DMS 273 treated with DMSO at 0.1 percent for 48 hours (cell line): Measurements from ENCODE around the gene ANKRD27.
"Not testable (repeated sequence)": the region's sequence is repeated elsewhere in the genome, so short reads cannot be mapped to it uniquely, and the experiment has no call there.

Source experiments
- DNase-seq: peaks from one replicate; lab custom pipeline; 2025; lab: John Stamatoyannopoulos, UW

The ANKRD27 gene

DNA sequence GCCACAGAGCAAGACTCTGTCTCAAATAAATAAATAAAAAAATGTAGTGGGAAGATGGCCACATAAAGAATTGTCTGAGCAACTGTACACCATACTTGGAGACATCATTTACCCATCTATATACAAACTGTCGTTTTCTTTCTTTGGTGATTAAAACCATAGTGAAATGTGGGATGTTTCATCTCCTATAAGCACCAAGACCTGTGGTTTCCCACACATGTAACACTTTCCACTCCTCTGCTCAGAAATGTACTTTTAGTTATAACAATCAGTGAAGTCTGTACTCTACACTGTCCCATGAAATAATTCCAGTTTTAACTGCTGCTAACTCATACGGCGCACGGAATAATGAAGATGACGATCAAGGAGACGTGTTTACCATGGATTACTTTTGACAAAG lies 75.7 kb downstream of the ANKRD27 start:
- DNase-seq = no peak

DNA sequence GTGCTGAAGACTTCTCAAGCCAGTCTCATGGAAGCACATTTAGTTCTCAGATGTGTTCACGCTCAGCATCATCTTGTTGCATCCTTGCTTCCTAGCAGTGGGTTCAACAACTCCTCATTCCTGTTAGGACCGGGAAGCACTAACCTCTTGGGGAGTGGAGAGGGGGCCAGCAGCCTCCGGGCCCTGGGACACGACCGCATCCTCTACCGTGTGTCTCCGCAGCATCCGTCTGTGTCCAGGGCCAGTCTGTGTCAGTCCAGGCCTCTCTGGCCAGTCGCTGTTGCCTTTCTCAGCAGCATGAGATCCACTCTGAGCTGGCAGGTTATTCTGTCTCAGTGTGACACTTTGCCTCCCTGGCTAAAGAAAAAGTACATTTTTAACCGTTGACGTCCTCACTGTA lies 77.0 kb downstream of the ANKRD27 start:
- no peak for DNase-seq

GRCh38 chr19:32595491-32595890 lies 79.5 kb downstream of the ANKRD27 start:
- DNase-seq = no peak

- no peak for DNase-seq
Measured at GRCh38 chr19:32594021-32594420, 81.0 kb downstream of the ANKRD27 start.

GRCh38 chr19:32587747-32588504 lies 87.1 kb downstream of the ANKRD27 start:
- not testable (repeated sequence) for DNase-seq

GRCh38 chr19:32581705-32582179 lies 93.2 kb downstream of the ANKRD27 start:
- DNase-seq = no peak

GRCh38 chr19:32580901-32581704 lies 93.9 kb downstream of the ANKRD27 start, which contains the start of gene PDCD5:
Gene PDCD5, plus strand, starts transcription at chr19:32581190. Its CDS starts 72 bp downstream, at chr19:32581262.
- peak; percentile 72 for DNase-seq

- DNase-seq = no peak
Measured at GRCh38 chr19:32580353-32580900, 94.6 kb downstream of the ANKRD27 start.

GRCh38 chr19:32576790-32577189 lies 98.2 kb downstream of the ANKRD27 start:
- DNase-seq = no peak

DNA sequence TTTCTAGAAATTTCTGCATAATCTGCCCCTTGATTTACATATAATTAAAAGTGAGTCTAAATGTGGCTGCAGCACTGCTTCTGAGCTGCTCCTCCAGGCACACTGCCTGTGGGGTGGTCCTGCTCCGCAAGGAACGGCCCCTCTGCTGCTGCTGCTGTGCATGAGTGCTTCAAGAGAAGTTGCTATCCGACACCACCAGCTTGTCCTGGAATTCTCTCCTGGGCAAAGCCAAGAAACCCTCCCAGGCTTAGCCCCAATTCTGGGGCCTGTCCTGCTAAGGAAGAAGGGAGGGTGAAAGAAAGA lies 101.5 kb downstream of the ANKRD27 start:
- DNase-seq = no peak

DNA sequence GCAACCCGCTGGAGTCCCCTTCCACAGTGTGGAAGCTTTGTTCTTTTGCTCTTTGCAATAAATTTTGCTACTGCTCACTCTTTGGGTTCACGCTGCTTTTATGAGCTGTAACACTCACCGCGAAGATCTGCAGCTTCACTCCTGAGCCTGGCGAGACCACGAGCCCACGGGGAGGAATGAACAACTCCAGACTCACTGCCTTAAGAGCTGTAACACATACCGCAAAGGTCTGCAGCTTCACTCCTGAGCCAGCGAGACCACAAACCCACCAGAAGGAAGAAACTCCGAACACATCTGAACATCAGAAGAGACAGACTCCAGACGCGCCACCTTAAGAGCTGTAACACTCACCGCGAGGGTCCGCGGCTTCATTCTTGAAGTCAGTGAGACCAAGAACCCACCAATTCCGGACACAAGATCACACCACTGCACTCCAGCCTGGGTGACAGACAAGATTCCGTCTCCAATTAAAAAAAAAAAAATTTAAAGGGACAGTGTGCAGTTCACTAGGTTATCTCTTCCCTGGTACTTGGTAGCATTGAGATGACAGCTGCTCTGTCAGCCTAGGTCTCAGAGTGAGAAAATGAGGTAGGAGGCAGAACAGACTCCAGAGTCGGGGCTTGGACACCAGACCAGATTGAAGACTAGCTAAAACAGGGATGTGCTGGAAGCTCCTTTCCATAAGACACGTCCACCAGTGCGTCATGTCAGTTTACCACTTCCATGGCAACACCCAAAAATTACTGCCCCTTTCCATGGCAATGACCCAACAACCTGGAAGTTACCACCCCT lies 102.1 kb downstream of the ANKRD27 start:
- not testable (repeated sequence) for DNase-seq

DNA sequence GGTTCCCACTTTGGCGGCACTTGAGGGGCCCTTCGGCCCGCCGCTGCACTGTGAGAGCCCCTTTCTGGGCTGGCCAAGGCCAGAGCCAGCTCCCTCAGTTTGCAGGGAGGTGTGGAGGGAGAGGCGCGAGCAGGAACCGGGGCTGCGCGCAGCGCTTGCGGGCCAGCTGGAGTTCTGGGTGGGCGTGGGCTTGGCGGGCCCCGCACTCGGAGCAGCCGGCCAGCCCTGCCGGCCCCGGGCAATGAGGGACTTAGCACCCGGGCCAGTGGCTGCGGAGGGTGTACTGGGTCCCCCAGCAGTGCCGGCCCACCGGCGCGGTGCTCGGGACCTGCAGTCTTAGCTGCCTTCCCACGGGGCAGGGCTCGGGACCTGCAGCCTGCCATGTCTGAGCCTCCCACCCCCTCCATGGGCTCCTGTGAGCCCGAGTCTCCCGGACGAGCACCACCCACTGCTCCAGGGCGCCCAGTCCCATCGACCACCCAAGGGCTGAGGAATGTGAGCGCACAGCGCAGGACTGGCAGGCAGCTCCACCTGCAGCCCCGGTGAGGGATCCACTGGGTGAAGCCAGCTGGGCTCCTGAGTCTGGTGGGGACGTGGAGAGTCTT lies 103.4 kb downstream of the ANKRD27 start:
- DNase-seq = not testable (repeated sequence)

DNA sequence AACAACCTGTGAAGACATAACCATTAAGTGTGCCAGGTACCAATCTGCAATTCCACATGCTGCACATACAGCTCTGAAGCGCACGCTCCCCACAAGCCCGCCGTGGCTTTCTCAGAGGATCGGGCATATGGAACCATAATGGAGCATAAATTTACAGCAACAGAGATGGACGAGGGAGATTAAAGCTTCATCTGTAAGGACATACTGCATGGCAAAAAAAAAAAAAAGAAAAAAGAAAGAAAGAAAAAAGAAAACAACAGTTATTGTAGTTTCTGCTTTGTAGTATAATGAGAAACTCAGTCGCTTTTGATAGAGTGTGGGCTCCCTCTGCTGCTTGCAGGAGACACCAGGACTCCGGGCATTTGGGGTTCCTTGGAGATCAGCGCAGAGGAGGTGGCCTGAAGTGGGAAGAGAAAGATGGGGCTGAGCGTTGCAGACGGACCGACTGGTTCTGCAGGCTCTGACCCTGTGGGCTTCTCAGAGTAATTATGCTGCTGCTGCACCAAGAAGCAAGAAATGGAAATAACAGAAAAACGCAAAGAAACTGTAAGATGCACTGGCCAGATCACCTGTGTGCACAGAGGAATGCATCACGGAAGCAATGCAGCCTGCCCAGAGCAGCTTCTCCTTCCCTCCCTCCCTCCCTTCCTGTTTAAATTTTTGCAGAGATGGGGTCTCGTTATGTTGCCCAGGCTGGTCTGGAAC lies 104.7 kb downstream of the ANKRD27 start:
- DNase-seq = peak; percentile 53

DNA sequence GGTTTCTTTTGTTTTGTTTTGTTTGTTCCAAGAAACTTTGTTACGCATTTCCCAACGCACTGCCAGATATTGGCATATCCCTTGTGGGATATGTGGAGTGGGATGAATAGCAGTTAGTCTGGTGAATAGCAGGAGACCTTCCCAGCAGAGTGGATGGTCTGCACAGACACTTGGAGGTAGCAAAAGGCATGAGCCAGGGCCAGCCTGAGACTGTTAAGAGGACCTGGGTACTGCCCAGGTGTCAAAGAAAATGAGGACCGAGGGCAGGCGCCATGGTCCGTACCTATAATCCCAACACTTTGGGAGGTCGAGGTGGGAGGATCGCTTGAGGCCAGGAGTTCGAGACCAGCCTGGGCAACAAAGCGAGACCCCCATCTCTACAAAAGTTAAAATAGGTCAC lies 107.5 kb downstream of the ANKRD27 start:
- DNase-seq = no peak

GRCh38 chr19:32566246-32566830 lies 108.6 kb downstream of the ANKRD27 start:
- peak; percentile 35 for DNase-seq

DNA sequence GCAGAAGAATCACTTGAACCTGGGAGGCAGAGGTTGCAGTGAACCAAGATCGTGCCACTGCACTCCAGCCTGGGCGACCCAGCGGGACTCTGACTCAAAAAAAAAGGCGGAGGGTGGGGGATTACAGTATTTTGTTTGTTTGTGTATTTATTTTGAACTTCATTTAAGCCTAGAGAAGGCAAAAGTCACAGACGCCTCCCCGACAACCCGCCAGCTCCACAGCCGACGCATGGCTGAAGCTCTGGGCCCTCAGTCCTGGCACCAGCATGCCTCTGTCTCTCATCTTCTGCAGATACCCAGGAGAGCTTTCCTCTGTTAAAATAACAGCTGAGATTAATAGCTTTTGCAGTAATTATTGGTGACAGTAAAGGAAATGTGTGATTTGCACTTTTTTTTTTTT lies 111.2 kb downstream of the ANKRD27 start:
- no peak for DNase-seq

DNA sequence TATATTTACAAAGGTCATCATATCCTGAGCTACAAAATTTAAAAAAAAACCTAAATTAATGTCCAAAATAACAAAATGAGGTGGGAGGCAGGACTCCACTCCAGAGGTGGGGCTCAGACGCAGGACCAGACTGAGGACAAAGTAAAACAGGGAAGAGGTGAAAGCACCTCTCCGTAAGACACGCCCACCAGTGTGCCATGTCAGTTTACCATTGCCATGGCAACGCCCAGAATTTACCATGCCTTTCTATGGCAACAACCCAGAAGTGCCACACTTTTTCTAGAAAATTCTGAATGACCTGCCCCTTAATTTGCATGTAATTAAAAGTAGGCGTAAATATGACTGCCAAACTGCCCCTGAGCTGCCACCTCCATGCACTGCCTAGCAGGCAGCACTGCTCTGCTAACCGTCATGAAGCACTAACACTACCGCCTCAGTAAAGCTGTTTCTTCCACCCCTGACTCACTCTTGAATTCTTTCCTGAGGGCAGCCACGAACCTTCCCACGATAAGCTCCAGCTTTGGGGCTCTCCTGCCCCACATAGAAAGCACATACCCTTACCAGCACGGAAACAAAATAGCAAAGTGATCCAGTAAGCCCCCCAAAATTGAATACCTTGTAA lies 116.3 kb downstream of the ANKRD27 start:
- DNase-seq = no peak

DNA sequence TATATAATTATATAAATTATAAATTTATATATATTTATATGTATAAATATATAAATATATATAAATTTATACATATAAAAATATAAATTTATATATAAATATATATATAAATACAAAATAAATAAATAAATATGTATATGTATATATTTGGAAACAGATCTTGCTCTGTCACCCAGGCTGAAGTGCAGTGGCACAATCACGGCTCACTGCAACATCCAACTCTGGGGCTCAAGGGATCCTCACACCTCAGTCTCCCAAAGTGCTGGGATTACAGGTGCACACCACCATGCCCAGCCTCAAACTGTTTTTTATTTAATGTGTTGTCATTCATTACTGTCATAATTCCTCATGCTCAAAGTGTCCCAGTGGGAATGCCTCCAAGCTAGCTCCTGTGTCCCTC lies 119.2 kb downstream of the ANKRD27 start:
- no peak for DNase-seq

- DNase-seq = peak; percentile 76
Measured at GRCh38 chr19:32550666-32551065, 124.3 kb downstream of the ANKRD27 start.
